Gastrocnemius medialis (tissue), 4 donors: Measurements from ENCODE around the gene RB1. TPM values are rescaled to one million over a fixed set of nuclear protein-coding genes. Genes with fewer than 3 reads are reported as not detected.

ENCODE experiments used
- ATAC-seq, 2 donors: fragments of 150-250 bp; one replicate each; pipeline ENCODE4 v1.9.1; 2016
- DNase-seq, 2 donors: peaks; one replicate each; pipeline ENCODE4 v3.0.0-alpha.2; 2019
- H3K27ac ChIP-seq, 4 donors: fragments of 200-600 bp; sonication (generic); 1 replicate in 1 of 4; 2 replicates in 3 of 4; pipeline ENCODE4 v1.5.1; 2016 to 2018; ENCODE audit warnings: mild to moderate bottlenecking in 2 of 4, moderate library complexity in 1 of 4
- H3K27me3 ChIP-seq, 3 donors: fragments of 200-600 bp; sonication (generic) in 2 of 3; 1 replicate in 1 of 3; 2 replicates in 2 of 3; pipeline versions ENCODE4 v1.5.1 to v1.6.0; 2016 to 2019; ENCODE audit warnings: mild to moderate bottlenecking in 1 of 3, moderate library complexity in 1 of 3
- H3K36me3 ChIP-seq, 2 donors: fragments of 200-600 bp; sonication (generic) in 1 of 2; one replicate each; pipeline ENCODE4 v1.5.1; 2017 to 2018
- H3K4me1 ChIP-seq, 2 donors: fragments of 200-600 bp; sonication (generic) in 1 of 2; one replicate each; pipeline ENCODE4 v1.5.1; 2016 to 2017; ENCODE audit warnings: mild to moderate bottlenecking in 2 of 2
- H3K4me3 ChIP-seq, 4 donors: fragments of 200-600 bp; sonication (generic) in 3 of 4; 1 replicate in 1 of 4; 2 replicates in 3 of 4; pipeline ENCODE4 v1.5.1; 2016 to 2019; ENCODE audit warnings: mild to moderate bottlenecking in 2 of 4
- H3K9me3 ChIP-seq, 3 donors: fragments of 200-600 bp; sonication (generic) in 2 of 3; 1 replicate in 1 of 3; 2 replicates in 2 of 3; pipeline ENCODE4 v1.5.1; 2016 to 2019
- POLR2A ChIP-seq, 2 donors: fragments of 450-650 bp; IDR thresholded peaks; one replicate each; pipeline ENCODE4 v1.6.1; 2017; ENCODE audit warnings: antibody characterized with exemption in 2 of 2, mild to moderate bottlenecking in 2 of 2, moderate library complexity in 2 of 2
- in situ Hi-C, 4 donors: fragments of 200-750 bp; cut with MboI; loops; one replicate each; pipeline versions ENCODE4 v1.15.0 to v1.8.0; 2017; ENCODE audit warnings: low sequenced_read_pairs in 4 of 4
- intact Hi-C: fragments of 100-400 bp; cut with DNase I; formaldehyde crosslinking; loops from one replicate; pipeline ENCODE4 v1.15.1; 2023; ENCODE audit warnings: low total_unique reads
- total RNA-seq, 4 donors: library from RNA; depleted of rRNA; stranded (reverse); fragments of >200 nt; gene quantifications; one replicate each; pipeline versions ENCODE4 v1.1.0 to v1.2.3, GENCODE V29; 2016
- TF ChIP-seq, protein P1 (sequence below), 5 experiments: fragments of 450-650 bp in 3 of 5; fragments of 200-600 bp in 2 of 5; sonication (generic) in 2 of 5; IDR thresholded peaks in 4 of 5; conservative IDR thresholded peaks in 1 of 5; 1 replicate in 4 of 5; 2 replicates in 1 of 5; pipeline ENCODE4 v1.5.1; 2016 to 2019; ENCODE audit warnings: antibody characterized with exemption in 5 of 5, mild to moderate bottlenecking in 3 of 5, moderate library complexity in 3 of 5

The RB1 gene
- total RNA-seq, 4 donors from 2014 or later, result 29.3 to 45.6 (median 33.2) TPM

DNA sequence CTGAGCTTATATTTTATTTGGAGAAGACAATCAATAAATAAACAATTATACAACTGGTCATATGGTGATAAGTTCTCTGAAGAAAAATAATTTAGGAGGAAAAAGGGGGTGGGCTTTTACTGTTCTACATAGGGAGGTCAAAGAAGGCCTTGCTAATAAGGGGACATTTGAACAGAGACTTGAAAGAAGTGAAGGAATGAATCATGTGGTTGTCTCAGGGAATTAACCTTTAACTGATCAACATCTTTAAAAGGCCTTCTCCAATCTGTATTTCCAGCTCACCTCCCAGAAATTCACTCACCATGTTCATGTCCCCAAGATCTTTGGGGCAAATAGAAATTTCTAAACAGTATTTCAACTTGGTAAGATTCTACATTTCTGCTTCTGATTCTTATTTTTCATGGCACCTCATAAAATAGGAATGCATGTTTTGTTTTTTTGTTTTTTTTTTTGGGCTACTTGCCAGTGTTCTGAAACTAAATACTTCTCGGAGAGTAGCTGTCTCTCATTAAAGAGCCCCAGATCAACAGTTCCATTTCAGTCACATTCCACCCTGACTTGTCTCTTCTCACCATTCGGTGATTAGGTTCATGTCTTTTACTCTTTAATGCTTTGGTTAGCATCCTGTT lies 128.6 kb downstream of the RB1 start:
- intact Hi-C loops, result no loop called here
- peak overlapping the region; percentile 30 to 63 (median 49) for H3K27ac ChIP-seq
- in situ Hi-C loops, result no loop called here
- no peaks in the 10 kb centered on the region for H3K9me3 ChIP-seq
- no peak for TF ChIP-seq POLR2A (IDR thresholded peaks at IDR 0.05)
- TF ChIP-seq, protein P1, sequence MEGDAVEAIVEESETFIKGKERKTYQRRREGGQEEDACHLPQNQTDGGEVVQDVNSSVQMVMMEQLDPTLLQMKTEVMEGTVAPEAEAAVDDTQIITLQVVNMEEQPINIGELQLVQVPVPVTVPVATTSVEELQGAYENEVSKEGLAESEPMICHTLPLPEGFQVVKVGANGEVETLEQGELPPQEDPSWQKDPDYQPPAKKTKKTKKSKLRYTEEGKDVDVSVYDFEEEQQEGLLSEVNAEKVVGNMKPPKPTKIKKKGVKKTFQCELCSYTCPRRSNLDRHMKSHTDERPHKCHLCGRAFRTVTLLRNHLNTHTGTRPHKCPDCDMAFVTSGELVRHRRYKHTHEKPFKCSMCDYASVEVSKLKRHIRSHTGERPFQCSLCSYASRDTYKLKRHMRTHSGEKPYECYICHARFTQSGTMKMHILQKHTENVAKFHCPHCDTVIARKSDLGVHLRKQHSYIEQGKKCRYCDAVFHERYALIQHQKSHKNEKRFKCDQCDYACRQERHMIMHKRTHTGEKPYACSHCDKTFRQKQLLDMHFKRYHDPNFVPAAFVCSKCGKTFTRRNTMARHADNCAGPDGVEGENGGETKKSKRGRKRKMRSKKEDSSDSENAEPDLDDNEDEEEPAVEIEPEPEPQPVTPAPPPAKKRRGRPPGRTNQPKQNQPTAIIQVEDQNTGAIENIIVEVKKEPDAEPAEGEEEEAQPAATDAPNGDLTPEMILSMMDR (IDR thresholded peaks at IDR 0.05 in 4 of 5, conservative IDR thresholded peaks at IDR 0.05 in 1 of 5), result no peak
- DNase-seq (no peak), ATAC-seq (no peak)
- no peaks in the 10 kb centered on the region for H3K36me3 ChIP-seq
- peaks cover 39 to 41% of the 10 kb centered on the region in 2 donors for H3K4me1 ChIP-seq
- H3K4me3 ChIP-seq, result no peak overlapping the region
- no peaks in the 10 kb centered on the region for H3K27me3 ChIP-seq

DNA sequence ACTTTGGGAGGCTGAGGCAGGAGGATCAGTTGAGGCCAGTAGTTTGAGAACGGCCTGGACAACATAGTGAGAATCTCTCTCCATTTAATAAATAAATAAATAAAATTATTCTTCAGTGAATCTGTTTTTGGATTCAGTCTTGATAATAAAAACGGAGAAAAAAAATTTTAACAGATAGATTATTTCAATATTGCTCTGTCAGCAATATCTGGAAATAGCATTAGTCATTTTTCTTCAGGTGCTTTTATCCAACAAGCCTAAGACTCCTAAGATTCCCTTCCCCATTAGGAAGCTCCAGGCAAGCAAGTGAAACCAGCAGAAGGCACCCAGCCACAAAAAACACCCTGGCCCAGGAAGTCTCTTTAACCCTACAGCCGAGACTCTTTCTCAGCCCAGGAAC lies 130.6 kb downstream of the RB1 start:
- TF ChIP-seq POLR2A (IDR thresholded peaks at IDR 0.05), result no peak
- TF ChIP-seq, protein P1 (IDR thresholded peaks at IDR 0.05 in 4 of 5, conservative IDR thresholded peaks at IDR 0.05 in 1 of 5), result no peak
- in situ Hi-C loops (no loop called here), intact Hi-C loops (no loop called here)
- no peaks in the 10 kb centered on the region for H3K27me3 ChIP-seq
- H3K4me3 ChIP-seq, result no peak overlapping the region
- H3K9me3 ChIP-seq, result no peaks in the 10 kb centered on the region
- DNase-seq (no peak), ATAC-seq (no peak)
- peaks cover 37 to 43% of the 10 kb centered on the region in 2 donors for H3K4me1 ChIP-seq
- no peaks in the 10 kb centered on the region for H3K36me3 ChIP-seq
- H3K27ac ChIP-seq, result no peak overlapping the region

DNA sequence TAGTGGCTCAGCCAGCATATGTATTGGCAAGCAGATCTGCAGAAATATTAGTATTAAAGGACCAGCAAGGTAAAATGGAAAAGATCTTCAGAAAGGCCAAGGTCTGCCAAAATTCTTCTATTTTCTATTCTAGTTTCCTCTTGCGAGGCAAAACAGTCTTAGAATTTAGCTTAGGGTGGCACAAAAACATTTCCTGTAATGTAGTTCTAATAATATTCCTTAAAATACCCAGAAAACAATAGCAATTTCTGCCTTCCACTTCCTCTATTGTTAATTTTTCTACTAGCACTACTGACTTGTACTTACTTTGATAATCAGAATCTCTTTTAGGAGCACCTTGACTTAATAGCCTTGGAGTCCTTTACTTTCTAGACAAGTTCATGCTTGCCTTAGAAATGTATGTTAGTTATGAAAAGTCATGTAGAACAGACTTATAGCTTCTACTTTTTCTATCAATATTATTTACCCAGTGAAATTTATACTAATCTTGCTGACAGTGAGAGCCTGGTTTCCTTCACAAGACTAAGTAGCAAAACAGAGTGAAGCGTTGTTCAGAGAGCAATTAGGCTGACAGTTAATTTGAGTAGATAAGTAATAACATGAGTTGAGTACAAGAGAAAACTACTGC lies 133.2 kb downstream of the RB1 start:
- no peak for ATAC-seq
- Histone ChIP-seq H3K9me3 (no peaks in the 10 kb centered on the region), H3K4me1 (peaks cover 21 to 25% of the 10 kb centered on the region in 2 donors), H3K27me3 (no peaks in the 10 kb centered on the region), H3K4me3 (no peak overlapping the region), H3K27ac (peak overlapping the region; percentile 21 to 41 (median 28)), H3K36me3 (no peaks in the 10 kb centered on the region)
- no peak for TF ChIP-seq POLR2A (IDR thresholded peaks at IDR 0.05)
- TF ChIP-seq, protein P1 (IDR thresholded peaks at IDR 0.05 in 4 of 5, conservative IDR thresholded peaks at IDR 0.05 in 1 of 5), result no peak
- intact Hi-C loops, result no loop called here
- in situ Hi-C loops, result no loop called here
- DNase-seq, result no peak

DNA sequence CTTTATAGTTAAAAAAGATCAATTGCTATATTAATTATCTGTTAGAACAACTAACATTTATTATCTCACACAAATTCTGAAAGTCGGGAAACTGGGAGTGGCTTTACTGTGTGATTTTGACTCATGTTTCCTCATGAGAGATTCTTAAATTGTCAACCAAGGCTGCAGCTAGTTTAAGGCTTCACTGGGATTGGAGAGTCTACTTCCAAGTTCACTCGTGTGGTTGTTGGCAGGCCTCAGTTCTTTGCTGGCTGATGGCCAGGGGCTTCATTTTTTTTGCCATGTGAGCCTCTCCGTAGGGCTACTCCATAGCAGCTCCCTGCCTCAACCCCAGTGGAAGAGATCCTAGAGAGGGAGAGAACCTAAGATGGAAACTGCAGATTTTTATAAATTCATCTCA lies 133.8 kb downstream of the RB1 start:
- no peak for TF ChIP-seq POLR2A (IDR thresholded peaks at IDR 0.05)
- TF ChIP-seq, protein P1 (IDR thresholded peaks at IDR 0.05 in 4 of 5, conservative IDR thresholded peaks at IDR 0.05 in 1 of 5), result no peak
- in situ Hi-C loops, result no loop called here
- peaks cover 15 to 19% of the 10 kb centered on the region in 2 donors for H3K4me1 ChIP-seq
- no peaks in the 10 kb centered on the region for H3K9me3 ChIP-seq
- H3K36me3 ChIP-seq, result no peaks in the 10 kb centered on the region
- no peak overlapping the region for H3K4me3 ChIP-seq
- intact Hi-C loops, result no loop called here
- peak overlapping the region in 3 of 4 donors; percentile 21 to 41 (median 34) for H3K27ac ChIP-seq
- peak; percentile 51 to 66 for ATAC-seq
- H3K27me3 ChIP-seq, result no peaks in the 10 kb centered on the region
- DNase-seq, result peak in 1 of 2 donors; percentile 43
